SIG-M5 (cell line): ENCODE data around the gene MAN2A1.
A peak's percentile ranks its signal among the peaks of the same experiment; 100 is the strongest.

Source experiments
- DNase-seq: peaks from one replicate; lab custom pipeline; 2025; lab: John Stamatoyannopoulos, UW

The MAN2A1 gene

GRCh38 chr5:109689740-109690241 is at the start of gene MAN2A1:
TSS of gene MAN2A1 (plus strand) at chr5:109689927. CDS start at chr5:109690418, 491 bp downstream.
- DNase-seq, result no peak

GRCh38 chr5:109640976-109641375 is 48.8 kb upstream of the MAN2A1 start:
- DNase-seq, result no peak

GRCh38 chr5:109643791-109644350 is 45.9 kb upstream of the MAN2A1 start:
- DNase-seq, result no peak

- DNase-seq, result no peak
Measured at GRCh38 chr5:109644829-109645228, 44.9 kb upstream of the MAN2A1 start.

GRCh38 chr5:109645707-109646192 is 44.0 kb upstream of the MAN2A1 start:
- DNase-seq, result no peak

- no peak for DNase-seq
Measured at GRCh38 chr5:109649318-109649717, 40.4 kb upstream of the MAN2A1 start.

GRCh38 chr5:109650493-109650892 is 39.2 kb upstream of the MAN2A1 start:
- no peak for DNase-seq

- no peak for DNase-seq
Measured at GRCh38 chr5:109652096-109652495, 37.6 kb upstream of the MAN2A1 start.

- no peak for DNase-seq
Measured at GRCh38 chr5:109653042-109653441, 36.7 kb upstream of the MAN2A1 start.

- no peak for DNase-seq
Measured at GRCh38 chr5:109653561-109654239, 36.0 kb upstream of the MAN2A1 start.

GRCh38 chr5:109654455-109654854 is 35.3 kb upstream of the MAN2A1 start:
- no peak for DNase-seq

- DNase-seq, result no peak
Measured at GRCh38 chr5:109655841-109656240, 33.9 kb upstream of the MAN2A1 start.

- peak; percentile 95 for DNase-seq
Measured at GRCh38 chr5:109656829-109657228, 32.9 kb upstream of the MAN2A1 start.

GRCh38 chr5:109659901-109660300 is 29.8 kb upstream of the MAN2A1 start:
- DNase-seq, result no peak

- no peak for DNase-seq
Measured at GRCh38 chr5:109660301-109660700, 29.4 kb upstream of the MAN2A1 start.

- no peak for DNase-seq
Measured at GRCh38 chr5:109668237-109668636, 21.5 kb upstream of the MAN2A1 start.

- DNase-seq, result no peak
Measured at GRCh38 chr5:109668668-109669422, 20.9 kb upstream of the MAN2A1 start.

GRCh38 chr5:109669991-109670706 is 19.6 kb upstream of the MAN2A1 start:
- DNase-seq, result no peak

GRCh38 chr5:109671136-109671535 is 18.6 kb upstream of the MAN2A1 start:
- DNase-seq, result no peak

- DNase-seq, result no peak
Measured at GRCh38 chr5:109674596-109674995, 15.1 kb upstream of the MAN2A1 start.

- DNase-seq, result no peak
Measured at GRCh38 chr5:109676920-109677319, 12.8 kb upstream of the MAN2A1 start.

- no peak for DNase-seq
Measured at GRCh38 chr5:109678447-109678846, 11.3 kb upstream of the MAN2A1 start.
